HG03095 (cell line): ENCODE measurements around the gene ATP10D.

ENCODE experiments used
- ATAC-seq: cut with Tn5 transposase; IDR thresholded peaks from one replicate; pipeline ENCODE4 v1.9.1; 2021; ENCODE audit warnings: moderate library complexity; ENCODE audit not compliant: unreplicated experiment

ATP10D gene

DNA sequence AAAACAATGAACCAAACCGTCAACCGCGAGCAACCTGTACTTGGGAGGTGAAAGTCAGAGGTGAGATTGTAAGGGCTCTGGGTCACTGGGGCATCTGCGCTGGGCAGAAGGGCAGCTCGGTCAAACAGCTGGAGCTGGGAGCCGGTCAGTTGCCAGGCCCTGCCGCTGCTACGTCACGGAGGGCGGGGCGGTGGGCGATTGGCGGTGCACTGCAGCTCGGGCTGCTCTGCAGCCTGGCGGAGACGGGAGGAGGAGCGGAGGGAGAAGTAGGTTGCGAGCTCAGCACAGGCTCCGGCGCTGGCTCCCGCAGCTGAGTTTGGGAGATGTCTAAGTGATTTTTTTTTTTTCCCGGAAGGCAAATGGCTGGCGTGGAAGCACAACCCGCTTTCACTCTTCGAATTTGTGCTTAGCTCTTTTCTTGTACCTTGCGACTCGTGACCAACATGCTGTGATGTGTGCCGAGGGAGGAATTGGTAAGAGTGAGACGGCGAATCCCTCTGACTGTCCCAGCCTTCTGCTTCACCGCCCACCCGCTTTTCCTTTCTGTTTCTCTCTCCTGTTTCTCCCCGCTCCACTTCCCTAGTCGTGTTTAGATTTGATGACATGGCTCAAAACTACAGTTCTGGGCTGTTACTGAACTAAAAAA is at the start of gene ATP10D:
ATP10D (plus strand) TSS at position 229 of the 646 bp plus-strand sequence. CDS start 27,266 bp downstream, outside the sequence.
- peak; percentile 98 for ATAC-seq

DNA sequence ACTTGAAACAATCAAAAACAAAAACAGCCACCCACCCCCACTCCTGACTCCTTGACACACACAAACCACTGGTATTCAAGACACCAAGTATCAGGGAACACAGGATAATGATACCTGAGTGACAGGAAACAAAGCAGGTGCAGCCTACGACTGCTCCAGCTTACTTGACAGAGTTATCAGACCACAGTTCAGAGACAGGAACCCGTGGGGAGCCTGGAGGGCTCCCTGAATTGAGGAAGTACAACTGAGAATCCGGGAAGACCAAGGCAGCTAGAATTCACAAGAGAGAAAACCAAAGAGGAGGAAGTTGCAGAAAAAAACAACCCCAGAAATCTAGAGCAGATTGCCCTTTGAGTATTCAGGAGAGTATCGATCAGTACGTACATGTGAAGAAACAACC is 42.1 kb upstream of the ATP10D start:
- no peak for ATAC-seq

DNA sequence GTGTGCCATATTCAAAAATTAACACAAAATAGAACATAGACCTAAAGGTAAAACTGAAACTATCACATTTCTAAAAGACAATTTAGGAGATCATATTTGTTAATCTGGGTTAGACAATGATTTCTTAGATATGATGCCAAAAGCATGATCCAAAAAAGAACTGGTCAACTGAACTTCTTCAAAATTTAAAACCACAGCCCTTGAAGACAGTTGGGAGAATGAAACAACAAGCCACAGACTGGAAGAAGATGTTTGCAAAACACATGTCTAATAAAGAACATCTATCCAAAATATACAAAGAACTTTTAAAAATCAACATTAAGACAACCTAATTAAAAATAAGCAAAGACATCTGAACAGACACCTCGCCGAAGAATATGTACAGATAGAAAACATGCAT is 41.0 kb upstream of the ATP10D start:
- no peak for ATAC-seq

DNA sequence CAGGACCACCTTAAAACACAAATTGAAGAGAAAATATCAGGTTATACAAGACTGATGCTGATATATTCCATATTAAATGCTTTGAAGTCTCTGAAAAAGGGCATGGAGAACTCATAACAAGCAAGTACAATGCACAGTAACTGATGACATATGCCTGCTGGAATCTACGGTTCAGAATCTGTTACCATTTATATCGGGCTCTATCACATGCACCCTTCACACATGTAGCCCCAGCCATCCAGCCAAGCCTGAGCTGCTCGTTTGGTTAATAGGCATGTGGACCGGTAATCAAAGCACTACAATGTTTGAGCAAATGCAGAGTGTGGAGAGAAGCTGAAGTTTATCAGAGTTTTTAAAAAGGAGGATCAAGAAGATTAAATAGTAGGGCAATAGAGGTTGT is 33.4 kb upstream of the ATP10D start:
- no peak for ATAC-seq

DNA sequence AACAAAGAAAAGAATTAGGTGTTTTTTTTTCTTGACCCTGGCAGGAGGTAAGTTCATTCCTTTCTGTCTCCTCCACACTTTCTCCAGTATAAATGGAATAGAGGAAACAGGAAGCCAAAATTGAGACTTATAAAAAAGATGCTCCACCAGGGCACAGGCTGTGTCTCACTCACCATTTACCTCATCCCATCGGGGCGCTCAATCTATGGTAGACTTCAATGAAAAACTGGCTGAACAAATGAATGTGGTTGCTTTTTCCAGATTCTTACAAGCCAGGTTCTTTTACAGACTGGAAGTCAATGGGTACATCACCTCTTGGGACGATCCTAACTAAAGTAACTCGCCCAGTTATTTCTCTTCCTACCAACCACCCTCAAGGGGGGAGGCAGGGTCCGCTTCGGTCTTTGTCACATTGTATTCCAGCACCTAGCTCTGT is 22.3 kb upstream of the ATP10D start:
- peak; percentile 24 for ATAC-seq

DNA sequence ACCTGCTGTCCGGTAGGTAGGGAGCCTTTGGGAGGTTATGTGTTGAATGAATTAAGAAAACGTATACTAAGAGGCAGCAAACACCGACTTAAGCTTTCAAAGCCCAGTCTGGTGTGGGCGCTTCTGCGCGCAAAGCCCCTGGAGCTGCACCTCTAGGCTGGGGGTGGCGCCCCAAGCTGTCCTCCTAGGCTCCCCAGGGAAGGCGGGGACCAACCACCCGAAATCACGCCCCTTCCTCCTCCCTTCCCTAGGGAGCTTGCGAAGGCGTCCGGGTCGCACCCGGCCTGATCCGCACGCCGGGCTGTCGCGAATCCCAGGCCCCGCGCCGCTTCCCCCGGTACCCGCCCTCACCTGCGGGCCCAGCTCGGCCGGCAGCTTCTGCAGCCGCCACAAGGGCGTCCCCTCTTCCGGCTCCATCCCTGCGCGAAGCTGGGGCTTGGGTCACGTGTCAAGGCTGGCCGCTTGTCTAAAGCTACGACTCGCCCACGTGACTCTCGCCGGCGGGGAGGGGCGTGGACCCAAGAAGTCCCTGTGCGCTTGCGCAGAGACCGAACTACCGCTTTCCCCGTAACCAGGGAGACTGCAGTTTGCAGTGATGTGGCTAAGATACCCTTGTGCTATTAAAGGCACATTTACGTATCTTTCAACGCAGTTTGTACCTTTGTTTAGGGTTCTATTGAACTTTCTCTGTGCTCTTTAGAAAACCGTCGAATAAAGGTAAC is 21.7 kb upstream of the ATP10D start, which contains the start of gene COMMD8:
COMMD8 (minus strand) TSS at position 468 of the 722 bp plus-strand sequence; CDS start at position 417, 51 bp downstream.
- ATAC-seq = peak; percentile 87

DNA sequence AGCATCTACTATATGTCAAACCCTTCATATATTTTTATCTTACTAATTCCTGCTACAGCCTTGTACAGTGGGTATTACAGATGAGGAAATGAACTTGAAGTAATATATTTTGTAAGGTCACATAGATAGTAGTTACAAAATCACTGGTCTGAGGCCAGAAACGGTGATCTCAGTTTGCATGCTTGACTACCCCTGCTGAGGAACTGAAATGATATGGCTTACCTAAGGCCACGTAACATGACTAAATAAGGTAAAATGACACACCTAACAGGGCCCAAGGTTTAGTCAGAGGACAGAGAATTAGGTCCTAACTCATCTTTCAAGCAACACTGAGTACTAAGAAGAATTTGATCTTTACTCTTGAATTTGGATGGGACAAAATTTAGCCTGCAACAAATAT is 20.1 kb upstream of the ATP10D start:
- peak; percentile 32 for ATAC-seq

DNA sequence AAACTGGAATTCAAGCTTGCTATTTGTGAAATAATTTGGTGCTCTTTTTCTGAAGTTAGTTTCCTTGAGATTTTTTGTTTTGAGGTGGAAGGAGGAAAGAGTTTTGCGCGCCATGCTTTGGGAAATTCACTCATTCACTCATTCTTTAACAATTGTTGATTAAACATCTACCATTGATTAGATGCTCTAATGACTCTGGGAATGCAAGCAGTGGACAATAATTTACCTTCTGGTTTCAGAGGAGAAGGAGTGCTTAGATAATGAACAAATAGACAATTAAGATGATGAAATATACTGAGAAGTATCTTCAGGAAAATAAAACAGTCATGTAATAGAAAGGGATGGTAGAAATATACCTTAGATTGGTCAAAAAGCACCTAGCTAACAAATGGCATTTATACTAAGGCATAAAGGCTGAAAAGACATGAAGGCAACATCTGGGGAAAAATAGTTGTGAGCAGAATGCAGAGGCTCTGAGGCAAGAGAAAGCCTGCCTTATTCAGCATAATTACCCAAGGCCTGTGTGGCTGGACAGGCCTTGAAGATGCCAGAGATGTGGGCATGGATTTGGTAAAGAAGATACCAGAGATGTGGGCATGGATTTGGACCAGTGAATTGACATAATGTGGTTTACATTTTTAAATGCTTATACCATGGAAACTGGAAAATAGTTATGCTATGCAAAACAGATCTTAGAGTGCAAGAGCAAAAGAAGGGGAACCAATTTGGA is 18.9 kb upstream of the ATP10D start:
- no peak for ATAC-seq

DNA sequence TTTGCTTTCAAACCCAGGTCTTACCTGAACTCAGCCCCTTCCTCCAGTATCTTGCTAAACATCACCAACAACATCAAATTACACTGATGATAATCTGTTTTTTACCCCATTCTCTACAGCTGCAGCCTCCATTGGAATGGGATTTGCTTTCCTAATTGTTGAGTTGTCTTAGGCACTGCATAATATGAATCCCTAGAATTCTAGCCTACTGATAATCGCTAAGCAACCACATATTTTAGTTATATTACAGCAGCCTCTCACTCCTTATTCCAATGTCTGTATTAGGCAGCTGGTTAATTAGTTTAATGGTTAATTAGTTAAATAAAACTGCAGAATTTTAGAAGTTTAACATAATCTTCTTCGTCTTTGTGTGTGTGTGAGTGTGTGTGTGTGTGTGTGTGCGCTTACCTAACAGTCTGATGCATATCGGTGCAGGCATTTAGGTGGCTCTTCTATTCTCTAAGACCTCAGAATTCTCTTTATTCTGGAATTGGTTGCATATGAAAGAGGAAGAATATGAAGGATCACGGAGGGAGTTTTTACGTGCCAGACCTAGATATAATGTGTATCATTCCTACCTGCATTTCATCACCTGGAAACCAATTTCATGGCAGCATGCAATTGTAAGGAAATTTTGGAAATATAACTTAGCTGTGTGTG is 16.2 kb upstream of the ATP10D start:
- ATAC-seq = no peak

DNA sequence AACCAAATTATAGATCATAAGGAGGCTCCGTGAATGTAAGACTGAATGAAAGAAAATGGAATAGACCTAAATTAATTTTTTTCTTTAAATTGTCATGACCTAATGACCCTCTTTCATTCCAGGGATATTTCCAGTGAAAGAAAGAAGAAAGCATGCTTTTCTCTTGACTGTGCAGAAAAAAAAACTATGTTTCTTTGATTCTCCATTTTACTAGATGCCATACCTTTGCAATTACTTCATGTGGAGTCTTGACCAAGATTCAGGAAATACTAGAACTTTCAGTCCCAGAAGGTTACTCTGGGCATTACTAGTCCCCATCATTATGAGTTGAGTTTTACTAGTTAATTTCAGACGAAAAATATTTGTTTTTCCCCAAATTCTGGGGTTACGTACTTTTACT is 15.1 kb upstream of the ATP10D start:
- no peak for ATAC-seq

DNA sequence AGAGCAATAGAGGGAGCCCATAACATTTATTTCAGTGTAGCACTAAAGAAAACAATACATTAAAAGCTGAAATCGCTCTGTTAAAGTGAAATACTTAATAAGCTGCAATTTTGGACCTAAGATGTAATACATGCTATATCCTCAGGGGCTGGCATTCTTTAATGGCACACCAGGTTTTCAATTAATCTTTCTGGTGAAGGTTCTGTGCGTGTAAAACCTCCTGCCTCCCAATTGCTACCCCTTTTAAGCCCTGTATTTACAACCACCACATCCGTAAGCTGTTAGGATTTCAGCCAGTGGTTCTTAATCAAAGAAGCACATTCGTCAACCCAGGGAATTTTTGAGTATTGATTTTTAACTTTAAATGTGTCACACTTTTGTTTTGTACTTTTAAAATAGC is 14.0 kb upstream of the ATP10D start:
- ATAC-seq = no peak

DNA sequence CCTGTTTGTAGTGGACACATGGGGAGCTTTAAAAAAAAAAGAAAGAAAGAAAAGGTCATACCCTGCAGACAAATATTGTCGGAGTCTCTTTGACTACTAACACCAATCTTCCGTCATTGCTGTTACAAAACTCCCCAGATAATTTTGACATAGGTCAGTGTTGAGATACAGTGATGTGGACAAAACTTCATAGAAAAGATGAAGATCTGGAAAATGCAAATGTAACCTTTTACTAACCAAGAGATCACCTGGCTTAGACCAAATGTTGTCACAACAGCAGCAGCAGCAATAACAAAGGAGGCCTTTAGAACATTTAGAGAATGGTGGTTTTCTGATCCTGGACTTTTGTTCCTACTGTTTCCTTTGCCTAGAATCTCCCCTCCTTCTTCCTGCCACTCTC is 13.5 kb upstream of the ATP10D start:
- no peak for ATAC-seq

DNA sequence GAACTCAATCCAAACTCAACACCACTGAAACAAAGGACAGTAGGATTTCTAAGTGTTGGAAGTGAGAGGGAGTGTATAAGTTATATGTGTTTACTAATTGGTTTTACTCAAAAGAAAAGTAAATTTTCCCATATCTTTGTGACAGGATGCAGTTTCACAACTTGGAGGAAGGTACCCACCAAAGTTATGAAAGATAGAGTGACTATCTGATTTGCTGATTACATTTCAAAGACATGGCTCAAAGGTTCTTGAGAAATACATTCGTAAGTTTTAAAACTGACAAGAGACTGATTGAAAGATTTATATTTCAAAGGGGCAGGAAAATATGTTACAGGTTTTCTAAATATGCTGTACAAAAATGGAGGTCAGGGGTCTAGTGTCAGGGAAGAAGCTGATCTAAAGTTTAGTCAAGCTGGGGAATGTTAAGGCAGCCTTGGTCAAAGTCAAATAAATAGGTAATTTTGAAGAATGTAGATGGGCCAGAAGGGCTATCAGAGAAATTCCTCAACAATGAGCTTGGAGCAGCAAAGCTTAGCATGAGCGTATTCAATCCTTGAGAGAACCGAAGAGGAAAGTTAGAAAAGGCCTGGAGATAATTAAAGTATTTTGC is 11.8 kb upstream of the ATP10D start:
- no peak for ATAC-seq

DNA sequence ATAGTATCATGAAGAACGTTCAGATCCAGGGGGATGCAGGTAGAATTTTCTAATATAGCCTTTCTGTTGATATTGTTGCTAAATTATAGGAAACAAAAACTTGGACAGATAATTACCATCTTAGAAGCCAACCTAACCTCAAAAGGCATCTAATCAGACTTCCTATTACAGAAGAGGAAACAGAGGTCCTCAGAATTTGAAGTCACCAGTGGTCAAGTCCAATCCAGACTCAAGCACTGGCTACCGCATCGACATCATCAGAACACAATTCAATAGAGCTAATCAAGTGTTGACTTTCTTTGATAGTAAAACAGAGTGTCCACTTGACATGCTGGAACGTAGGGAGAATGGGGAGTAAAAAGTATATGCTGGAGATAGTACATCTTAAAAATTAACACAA is 10.3 kb upstream of the ATP10D start:
- no peak for ATAC-seq

DNA sequence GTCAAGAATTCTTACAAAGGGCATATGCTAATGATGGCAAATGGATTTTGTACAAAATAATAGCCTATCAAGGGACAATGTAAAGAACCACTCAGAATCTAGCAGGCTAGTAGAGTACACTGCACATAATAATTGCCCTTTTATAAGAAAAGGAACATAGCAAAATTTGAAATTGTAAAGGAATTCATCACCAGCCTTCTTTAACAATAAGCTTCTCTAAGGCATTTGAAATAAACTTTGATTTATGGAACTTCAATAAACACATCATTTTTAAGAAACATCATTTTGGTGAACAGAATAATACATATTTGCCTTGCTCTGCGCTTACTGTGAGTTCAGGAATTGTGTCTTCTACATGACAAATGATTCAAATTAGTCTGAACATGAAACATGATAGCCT is 9.7 kb upstream of the ATP10D start:
- no peak for ATAC-seq

DNA sequence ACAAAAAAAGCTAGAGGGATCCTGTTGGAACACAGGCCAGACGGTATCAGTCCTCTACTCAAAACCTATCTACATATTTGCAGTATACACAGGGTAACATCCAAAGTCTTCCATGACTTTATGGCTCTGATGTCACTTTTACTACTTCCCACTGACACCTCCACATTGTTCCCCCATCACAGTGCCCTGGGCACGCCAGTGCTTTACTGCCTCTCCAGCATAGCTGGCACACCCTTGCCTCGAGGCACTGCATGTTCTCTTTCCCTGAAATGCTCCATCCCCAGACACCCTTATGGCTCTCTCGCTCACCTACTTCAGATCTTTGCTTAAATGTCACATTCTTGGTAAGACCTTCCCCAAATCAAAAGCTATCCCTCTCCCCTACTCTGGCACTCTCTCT is 6.3 kb upstream of the ATP10D start:
- ATAC-seq = no peak

DNA sequence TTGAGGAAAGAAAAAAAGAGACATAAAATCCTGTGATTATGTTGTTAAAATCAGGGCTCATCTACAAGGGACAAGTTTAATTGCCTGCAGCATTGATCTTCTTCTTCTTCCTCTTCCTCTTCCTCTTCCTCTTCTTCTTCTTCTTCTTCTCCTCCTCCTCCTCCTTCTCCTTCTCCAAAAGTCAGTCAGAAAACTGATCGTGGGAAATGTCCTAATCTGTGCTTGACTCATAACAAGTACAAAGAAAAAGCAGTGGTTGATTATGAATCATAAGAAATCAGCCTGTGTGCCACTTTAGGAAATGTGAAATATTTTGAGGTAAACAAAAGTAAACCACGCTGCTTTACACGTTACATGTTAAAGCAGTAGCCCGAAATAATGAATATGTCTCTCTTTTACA is 2.7 kb upstream of the ATP10D start:
- no peak for ATAC-seq

DNA sequence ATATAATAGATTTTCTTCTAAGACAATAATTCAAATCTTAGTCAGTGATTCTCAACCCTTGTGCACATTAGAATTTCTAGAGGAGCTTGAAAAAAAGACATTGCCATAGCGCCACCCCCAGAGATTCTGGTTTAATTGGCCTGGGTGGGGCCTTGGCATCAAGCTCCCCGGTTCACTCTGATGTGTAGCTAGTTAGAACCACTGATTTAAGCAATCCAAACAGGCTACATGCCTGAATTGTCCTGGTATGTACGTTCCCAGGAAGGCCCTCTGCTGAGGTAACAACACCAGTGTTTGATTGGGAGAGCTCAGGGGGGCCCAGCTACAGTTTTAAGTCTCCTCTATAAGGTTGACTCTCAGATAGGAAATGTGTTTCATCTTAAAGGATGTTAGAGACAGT is 1.3 kb upstream of the ATP10D start:
- ATAC-seq = no peak

DNA sequence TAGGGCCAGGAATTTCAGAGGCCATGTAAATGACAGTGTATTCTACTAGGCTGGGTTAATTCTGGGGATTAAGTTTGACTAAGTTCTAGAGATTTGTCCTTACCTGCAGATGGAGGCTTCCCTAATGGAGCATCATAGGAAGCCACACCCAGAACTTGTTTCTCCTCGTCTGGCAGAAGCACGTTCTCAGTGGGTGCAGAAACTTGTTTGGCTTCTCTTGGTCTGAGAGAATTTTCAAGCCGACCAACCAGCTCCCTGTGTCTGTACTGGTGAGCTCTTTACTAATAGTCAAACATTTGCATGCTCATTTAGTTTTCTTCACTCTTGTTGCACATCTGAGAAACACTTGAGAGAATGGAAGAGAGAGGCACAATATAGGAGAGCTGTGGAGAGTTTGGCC is 907 bp upstream of the ATP10D start:
- ATAC-seq = no peak

DNA sequence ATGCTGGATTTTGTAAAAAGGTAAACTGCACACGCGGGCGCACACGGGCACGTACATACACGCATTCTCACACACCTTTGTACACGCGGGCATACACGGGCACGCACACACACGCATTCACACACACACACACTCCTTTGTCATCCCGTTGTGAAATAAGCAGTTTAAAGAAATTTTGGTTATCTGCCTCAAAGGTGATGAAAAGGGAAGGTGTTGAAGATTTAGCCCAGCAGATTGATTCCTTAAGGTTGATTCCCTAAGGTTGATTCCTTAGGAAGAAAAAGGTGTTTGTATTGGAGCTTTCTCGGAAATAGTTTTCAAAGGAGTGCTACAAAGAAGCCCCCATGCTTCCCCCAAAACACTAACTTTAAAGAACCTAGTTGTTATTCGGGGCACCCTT is 693 bp downstream of the ATP10D start:
- ATAC-seq = no peak

DNA sequence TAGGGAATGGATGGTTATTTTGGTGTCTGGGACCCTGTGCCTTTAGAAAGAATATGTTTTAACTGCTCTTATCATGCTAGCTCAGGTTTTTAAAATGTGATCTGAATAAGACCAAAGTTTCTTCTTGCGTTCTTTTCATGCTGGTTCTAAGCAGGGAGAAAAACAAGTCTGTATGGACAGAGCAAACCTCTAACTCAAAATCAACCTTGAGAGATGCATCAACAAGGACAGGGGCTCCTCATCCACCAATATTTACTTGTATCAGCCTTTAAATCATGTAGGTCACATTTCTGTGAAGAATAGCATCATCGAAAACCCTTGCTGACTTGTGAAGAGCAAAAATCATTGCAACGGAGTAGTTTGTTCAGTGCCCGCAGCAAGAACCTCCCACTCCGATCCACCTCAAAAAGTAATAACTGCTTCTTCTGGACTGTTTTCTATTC is 1.2 kb downstream of the ATP10D start:
- ATAC-seq = no peak
